Keratinocyte (primary cell): ENCODE measurements around the gene NDUFV1. TPM values are rescaled to one million over a fixed set of nuclear protein-coding genes. Genes with fewer than 3 reads are reported as not detected.

Source experiments
- DNase-seq: peaks from one replicate; pipeline ENCODE4 v3.0.0-alpha.2; 2011; ENCODE audit warnings: low read depth, missing footprints, low spot score
- FAIRE-seq: peaks from 2 replicates; lab custom pipeline; 2011; peaks lifted over from hg19 to GRCh38; lab: Jason Lieb, UNC
- H2AFZ ChIP-seq: 2 replicates; pipeline ENCODE4 v1.6.0; 2012; ENCODE audit warnings: low read length, control low read depth, inconsistent platforms; ENCODE audit not compliant: control insufficient read depth
- H3K27ac ChIP-seq: 2 replicates; pipeline ENCODE4 v1.5.1; 2011; ENCODE audit warnings: low read length; ENCODE audit not compliant: control insufficient read depth, insufficient read depth
- H3K27me3 ChIP-seq: 3 replicates; pipeline ENCODE4 v1.6.0; 2011; ENCODE audit warnings: low read length; ENCODE audit not compliant: control insufficient read depth, insufficient read depth; ENCODE audit errors: extremely low read depth
- H3K36me3 ChIP-seq, 2 experiments: 2 replicates in 1 of 2; 3 replicates in 1 of 2; pipeline ENCODE4 v1.5.1; 2011; ENCODE audit warnings: low read length in 2 of 2, mild to moderate bottlenecking in 1 of 2; ENCODE audit not compliant: control insufficient read depth in 2 of 2, insufficient read depth in 2 of 2; ENCODE audit errors: extremely low read depth in 1 of 2
- H3K4me1 ChIP-seq: 3 replicates; pipeline ENCODE4 v1.5.1; 2011; ENCODE audit warnings: low read length; ENCODE audit not compliant: control insufficient read depth, insufficient read depth; ENCODE audit errors: extremely low read depth
- H3K4me2 ChIP-seq: 3 replicates; pipeline ENCODE4 v1.6.0; 2011; ENCODE audit warnings: low read depth, low read length; ENCODE audit not compliant: control insufficient read depth, insufficient read depth; ENCODE audit errors: extremely low read depth
- H3K4me3 ChIP-seq, 3 experiments: fragments of 200-600 bp in 1 of 3; sonication (generic) in 1 of 3; 2 replicates in 2 of 3; 3 replicates in 1 of 3; pipeline ENCODE4 v1.5.1; 2011 to 2016; ENCODE audit warnings: low read length in 3 of 3, mild to moderate bottlenecking in 3 of 3, control low read depth in 2 of 3, inconsistent platforms in 1 of 3, low read depth in 1 of 3, mixed read lengths in 1 of 3, mixed run types in 1 of 3, moderate library complexity in 1 of 3; ENCODE audit not compliant: control insufficient read depth in 2 of 3, insufficient read depth in 2 of 3; ENCODE audit errors: extremely low read depth in 1 of 3
- H3K79me2 ChIP-seq: 2 replicates; pipeline ENCODE4 v1.6.0; 2012; ENCODE audit warnings: low read length; ENCODE audit not compliant: control insufficient read depth, insufficient read depth
- H3K9ac ChIP-seq: 3 replicates; pipeline ENCODE4 v1.6.0; 2011; ENCODE audit warnings: low read length; ENCODE audit not compliant: control insufficient read depth, insufficient read depth; ENCODE audit errors: extremely low read depth
- H3K9me1 ChIP-seq: 3 replicates; pipeline ENCODE4 v1.6.0; 2011; ENCODE audit warnings: low read length; ENCODE audit not compliant: control insufficient read depth, insufficient read depth; ENCODE audit errors: extremely low read depth
- H3K9me3 ChIP-seq: 2 replicates; pipeline ENCODE4 v1.5.1; 2012; ENCODE audit warnings: low read depth, low read length; ENCODE audit not compliant: control insufficient read depth
- H4K20me1 ChIP-seq: 3 replicates; pipeline ENCODE4 v1.6.0; 2011; ENCODE audit warnings: low read length; ENCODE audit not compliant: control insufficient read depth, insufficient read depth; ENCODE audit errors: extremely low read depth
- EZH2 ChIP-seq: IDR thresholded peaks from one replicate; pipeline ENCODE4 v1.6.1; 2012; ENCODE audit warnings: inconsistent platforms, mild to moderate bottlenecking, low read length, moderate library complexity
- dilution Hi-C: fragments of 300-500 bp; cut with MboI; formaldehyde crosslinking; loops from one replicate; pipeline ENCODE4 v1.7.0; 2020; ENCODE audit warnings: low sequenced_read_pairs; ENCODE audit not compliant: extremely low pct_ligation_motif_present
- polyA plus RNA-seq, 5 experiments: library from polyadenylated mRNA; depleted of rRNA in 3 of 5; stranded (reverse) in 3 of 5; stranded (forward) in 1 of 5; unstranded in 1 of 5; fragments of >200 nt; gene quantifications; 1 replicate in 1 of 5; 2 replicates in 3 of 5; 3 replicates in 1 of 5; pipeline versions ENCODE4 v1.2.1 to v1.2.3, GENCODE V29; 2011 to 2012; ENCODE audit warnings: missing spikeins in 2 of 5, low read depth in 1 of 5, low replicate concordance in 1 of 5
- TF ChIP-seq, protein P1 (sequence below), 3 experiments: IDR thresholded peaks in 1 of 3; conservative IDR thresholded peaks in 1 of 3; optimal IDR thresholded peaks in 1 of 3; 2 replicates in 2 of 3; 3 replicates in 1 of 3; pipeline versions ENCODE3 to v1.5.1; 2011; ENCODE audit warnings: low read length in 3 of 3, mild to moderate bottlenecking in 3 of 3, moderate library complexity in 2 of 3, control low read depth in 1 of 3, inconsistent platforms in 1 of 3; ENCODE audit not compliant: insufficient read depth in 2 of 3; ENCODE audit errors: extremely low read depth in 1 of 3

Gene NDUFV1
- polyA plus RNA-seq, 1 donor (not counting 4 experiments of a cell fraction or from before 2014, with no cell fraction given) = 102 TPM

DNA sequence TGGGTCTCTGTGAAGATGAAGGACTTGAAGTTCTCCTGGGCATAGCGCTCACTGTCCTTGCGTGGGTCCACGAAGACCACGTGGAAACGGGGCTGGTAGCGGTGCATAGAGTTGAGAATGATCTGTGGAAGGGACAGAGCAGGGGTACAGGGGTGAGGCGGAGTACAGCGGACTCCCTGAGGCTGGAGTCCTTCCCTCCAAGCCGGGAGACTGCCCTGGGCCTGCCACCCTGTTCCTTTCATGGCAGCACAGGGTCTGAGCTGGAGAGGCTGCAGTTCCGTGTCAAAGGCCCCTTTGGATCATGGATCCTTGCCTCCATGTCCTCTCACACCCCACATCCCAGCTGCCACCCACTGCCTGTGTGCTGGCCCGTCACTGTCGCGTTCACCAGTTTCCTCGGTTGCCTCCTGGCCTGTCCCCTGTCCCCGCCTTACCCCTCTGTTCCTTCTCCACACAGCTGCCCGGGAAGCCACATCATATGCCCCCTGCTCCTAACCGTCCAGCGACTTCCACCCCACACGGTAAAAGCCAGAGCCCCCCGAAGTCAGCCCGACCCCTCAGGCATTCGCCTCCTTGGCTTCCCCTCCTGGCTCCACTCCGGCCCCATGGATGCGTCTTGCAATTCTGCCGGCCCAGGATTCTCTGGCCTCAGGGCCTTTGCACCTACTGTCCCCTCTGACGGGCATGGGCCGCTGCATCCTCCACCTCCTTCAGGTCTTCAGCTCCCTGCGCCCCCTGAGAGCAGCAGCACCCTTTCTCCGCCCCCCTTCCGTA is 26.4 kb downstream of the NDUFV1 start:
- DNase-seq (no peak), FAIRE-seq (no peak)

DNA sequence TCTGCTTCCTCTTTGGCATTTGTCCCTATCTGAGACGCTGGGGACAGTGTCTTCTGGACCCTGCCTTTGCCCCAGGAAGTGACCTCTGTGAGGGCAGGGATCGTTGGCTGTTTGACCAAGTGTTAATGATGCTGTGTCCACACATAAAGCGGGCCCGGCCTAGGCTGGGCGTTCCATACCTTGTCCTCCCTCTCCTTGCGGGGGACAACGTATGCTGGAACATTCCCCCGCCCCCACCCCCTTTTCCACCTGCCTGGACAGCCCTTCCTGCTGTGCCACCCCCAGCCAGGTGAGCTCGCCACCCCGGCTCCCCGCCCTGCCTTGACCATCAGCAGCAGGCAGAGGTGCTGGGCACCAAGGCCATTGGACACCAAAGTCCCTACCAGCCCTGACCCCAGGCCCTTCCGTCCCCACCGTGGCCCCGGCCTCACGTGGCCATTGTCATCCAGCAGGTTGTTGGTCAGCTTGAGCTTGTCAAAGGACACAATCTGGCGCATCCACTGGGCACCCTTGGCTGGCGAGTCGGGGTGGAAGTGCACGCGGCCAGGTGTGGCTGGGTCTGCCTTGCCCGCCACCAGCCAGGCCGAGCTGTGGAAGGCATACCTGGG is 27.1 kb downstream of the NDUFV1 start:
- Histone ChIP-seq H3K4me2 (no peak overlapping the region), H3K4me3 (no peak overlapping the region), H3K27ac (no peak overlapping the region), H3K27me3 (no peaks in the 10 kb centered on the region), H3K4me1 (peaks cover 6% of the 10 kb centered on the region), H3K9ac (no peak overlapping the region), H3K36me3 (no peaks in the 10 kb centered on the region), H3K79me2 (no peaks in the 10 kb centered on the region), H4K20me1 (no peaks in the 10 kb centered on the region), H3K9me3 (no peaks in the 10 kb centered on the region), H2AFZ (no peak overlapping the region), H3K9me1 (no peaks in the 10 kb centered on the region)
- DNase-seq (no peak), FAIRE-seq (no peak)
- dilution Hi-C loops = no loop called here
- TF ChIP-seq EZH2 = no peak
- TF ChIP-seq, protein P1, sequence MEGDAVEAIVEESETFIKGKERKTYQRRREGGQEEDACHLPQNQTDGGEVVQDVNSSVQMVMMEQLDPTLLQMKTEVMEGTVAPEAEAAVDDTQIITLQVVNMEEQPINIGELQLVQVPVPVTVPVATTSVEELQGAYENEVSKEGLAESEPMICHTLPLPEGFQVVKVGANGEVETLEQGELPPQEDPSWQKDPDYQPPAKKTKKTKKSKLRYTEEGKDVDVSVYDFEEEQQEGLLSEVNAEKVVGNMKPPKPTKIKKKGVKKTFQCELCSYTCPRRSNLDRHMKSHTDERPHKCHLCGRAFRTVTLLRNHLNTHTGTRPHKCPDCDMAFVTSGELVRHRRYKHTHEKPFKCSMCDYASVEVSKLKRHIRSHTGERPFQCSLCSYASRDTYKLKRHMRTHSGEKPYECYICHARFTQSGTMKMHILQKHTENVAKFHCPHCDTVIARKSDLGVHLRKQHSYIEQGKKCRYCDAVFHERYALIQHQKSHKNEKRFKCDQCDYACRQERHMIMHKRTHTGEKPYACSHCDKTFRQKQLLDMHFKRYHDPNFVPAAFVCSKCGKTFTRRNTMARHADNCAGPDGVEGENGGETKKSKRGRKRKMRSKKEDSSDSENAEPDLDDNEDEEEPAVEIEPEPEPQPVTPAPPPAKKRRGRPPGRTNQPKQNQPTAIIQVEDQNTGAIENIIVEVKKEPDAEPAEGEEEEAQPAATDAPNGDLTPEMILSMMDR (optimal IDR thresholded peaks at IDR 0.05 in 1 of 3, IDR thresholded peaks at IDR 0.05 in 1 of 3, conservative IDR thresholded peaks at IDR 0.05 in 1 of 3; ENCODE audit: extremely low read depth in 1 of 3, insufficient read depth in 2 of 3, low read length in 3 of 3) = no peak

More for the DNA sequence above, 26.4 kb downstream of the NDUFV1 start:
- H3K9me3 ChIP-seq = no peaks in the 10 kb centered on the region
- no peaks in the 10 kb centered on the region for H3K36me3 ChIP-seq
- H3K9me1 ChIP-seq = no peaks in the 10 kb centered on the region
- TF ChIP-seq, protein P1 (optimal IDR thresholded peaks at IDR 0.05 in 1 of 3, IDR thresholded peaks at IDR 0.05 in 1 of 3, conservative IDR thresholded peaks at IDR 0.05 in 1 of 3; ENCODE audit: extremely low read depth in 1 of 3, insufficient read depth in 2 of 3, low read length in 3 of 3) = no peak
- TF ChIP-seq EZH2 = no peak
- no peaks in the 10 kb centered on the region for H4K20me1 ChIP-seq
- dilution Hi-C loops = no loop called here
- no peak overlapping the region for H3K9ac ChIP-seq
- H3K4me1 ChIP-seq = peaks cover 10% of the 10 kb centered on the region
- H3K4me2 ChIP-seq = no peak overlapping the region
- H3K79me2 ChIP-seq = no peaks in the 10 kb centered on the region
- no peaks in the 10 kb centered on the region for H3K27me3 ChIP-seq
- no peak overlapping the region for H2AFZ ChIP-seq
- no peak overlapping the region for H3K27ac ChIP-seq
- H3K4me3 ChIP-seq = no peak overlapping the region
